Suprapubic skin (tissue), 4 donors: ENCODE data around the gene HSPG2. TPM values are rescaled to one million over a fixed set of nuclear protein-coding genes. Genes with fewer than 3 reads are reported as not detected.

Experiments used
- DNase-seq, 2 donors: peaks; one replicate each; pipeline ENCODE4 v3.0.0-alpha.2; 2019; ENCODE audit warnings: low spot score in 2 of 2
- H3K27ac ChIP-seq: fragments of 200-600 bp; sonication (generic); one replicate; pipeline ENCODE4 v1.5.1; 2019
- H3K27me3 ChIP-seq: fragments of 200-600 bp; sonication (generic); one replicate; pipeline ENCODE4 v1.5.1; 2019
- H3K36me3 ChIP-seq: fragments of 200-600 bp; sonication (generic); one replicate; pipeline ENCODE4 v1.5.1; 2019
- H3K4me1 ChIP-seq: fragments of 200-600 bp; sonication (generic); one replicate; pipeline ENCODE4 v1.5.1; 2019
- H3K4me3 ChIP-seq: fragments of 200-600 bp; sonication (generic); one replicate; pipeline ENCODE4 v1.5.1; 2019; ENCODE audit warnings: mild to moderate bottlenecking
- H3K9me3 ChIP-seq: fragments of 200-600 bp; sonication (generic); one replicate; pipeline ENCODE4 v1.5.1; 2019
- EP300 ChIP-seq: sonication (generic); formaldehyde crosslinking; IDR thresholded peaks from one replicate; pipeline ENCODE4 v1.6.1; 2017; ENCODE audit warnings: antibody characterized with exemption
- POLR2A ChIP-seq, 2 donors: fragments of 450-650 bp; IDR thresholded peaks; one replicate each; pipeline ENCODE4 v1.6.1; 2017; ENCODE audit warnings: antibody characterized with exemption in 2 of 2, mild to moderate bottlenecking in 2 of 2, moderate library complexity in 2 of 2
- POLR2AphosphoS5 ChIP-seq, 3 donors: sonication (generic); formaldehyde crosslinking; IDR thresholded peaks; one replicate each; pipeline ENCODE4 v1.6.1; 2017; ENCODE audit warnings: antibody characterized with exemption in 3 of 3
- WGBS: methylation state at CpG from one replicate; pipeline ENCODE4 v1.1.5; 2018; 5-methylcytosine and 5-hydroxymethylcytosine counted together
- total RNA-seq, 4 donors: library from RNA; depleted of rRNA; stranded (reverse); fragments of >200 nt; gene quantifications; one replicate each; pipeline ENCODE4 v1.1.0, GENCODE V29; 2016
- TF ChIP-seq, protein P1 (sequence below), 2 donors: fragments of 200-600 bp in 1 of 2; fragments of 450-650 bp in 1 of 2; sonication (generic) in 1 of 2; IDR thresholded peaks; one replicate each; pipeline ENCODE4 v1.5.1; 2016 to 2019; ENCODE audit warnings: antibody characterized with exemption in 2 of 2, mild to moderate bottlenecking in 1 of 2, moderate library complexity in 1 of 2

HSPG2 gene
- total RNA-seq, 4 donors from 2014 or later, result 97.5 to 164 (median 131) TPM

- H3K36me3 ChIP-seq, result peaks cover 99% of the 10 kb centered on the region
- no peaks in the 10 kb centered on the region for H3K27me3 ChIP-seq
- H3K27ac ChIP-seq, result no peak overlapping the region
- TF ChIP-seq, protein P1, sequence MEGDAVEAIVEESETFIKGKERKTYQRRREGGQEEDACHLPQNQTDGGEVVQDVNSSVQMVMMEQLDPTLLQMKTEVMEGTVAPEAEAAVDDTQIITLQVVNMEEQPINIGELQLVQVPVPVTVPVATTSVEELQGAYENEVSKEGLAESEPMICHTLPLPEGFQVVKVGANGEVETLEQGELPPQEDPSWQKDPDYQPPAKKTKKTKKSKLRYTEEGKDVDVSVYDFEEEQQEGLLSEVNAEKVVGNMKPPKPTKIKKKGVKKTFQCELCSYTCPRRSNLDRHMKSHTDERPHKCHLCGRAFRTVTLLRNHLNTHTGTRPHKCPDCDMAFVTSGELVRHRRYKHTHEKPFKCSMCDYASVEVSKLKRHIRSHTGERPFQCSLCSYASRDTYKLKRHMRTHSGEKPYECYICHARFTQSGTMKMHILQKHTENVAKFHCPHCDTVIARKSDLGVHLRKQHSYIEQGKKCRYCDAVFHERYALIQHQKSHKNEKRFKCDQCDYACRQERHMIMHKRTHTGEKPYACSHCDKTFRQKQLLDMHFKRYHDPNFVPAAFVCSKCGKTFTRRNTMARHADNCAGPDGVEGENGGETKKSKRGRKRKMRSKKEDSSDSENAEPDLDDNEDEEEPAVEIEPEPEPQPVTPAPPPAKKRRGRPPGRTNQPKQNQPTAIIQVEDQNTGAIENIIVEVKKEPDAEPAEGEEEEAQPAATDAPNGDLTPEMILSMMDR (IDR thresholded peaks at IDR 0.05), result no peak
- TF ChIP-seq POLR2A (IDR thresholded peaks at IDR 0.05) (no peak), POLR2AphosphoS5 (IDR thresholded peaks at IDR 0.05) (no peak)
- H3K4me1 ChIP-seq, result peaks cover 3% of the 10 kb centered on the region
- DNase-seq, result no peak
- H3K9me3 ChIP-seq, result no peaks in the 10 kb centered on the region
- 80% methylated on average over 1 of the region's 13 CpGs for WGBS
- H3K4me3 ChIP-seq, result no peak overlapping the region
These were observed 93.9 kb downstream of the HSPG2 start for GRCh38 chr1:21843208-21843607.

- TF ChIP-seq, protein P1 (IDR thresholded peaks at IDR 0.05), result no peak
- TF ChIP-seq POLR2A (IDR thresholded peaks at IDR 0.05) (no peak), EP300 (no peak), POLR2AphosphoS5 (IDR thresholded peaks at IDR 0.05) (no peak)
- Histone ChIP-seq H3K36me3 (peaks cover 99% of the 10 kb centered on the region), H3K4me3 (no peak overlapping the region), H3K27me3 (no peaks in the 10 kb centered on the region), H3K27ac (no peak overlapping the region), H3K4me1 (peaks cover 3% of the 10 kb centered on the region), H3K9me3 (no peaks in the 10 kb centered on the region)
- DNase-seq, result no peak
- WGBS, result 100% methylated on average over 4 of the region's 15 CpGs
These were observed 94.4 kb downstream of the HSPG2 start for GRCh38 chr1:21842606-21843162.

GRCh38 chr1:21841852-21842466 lies 95.2 kb downstream of the HSPG2 start:
- no peak overlapping the region for H3K27ac ChIP-seq
- no peaks in the 10 kb centered on the region for H3K27me3 ChIP-seq
- 82% methylated on average over 9 of the region's 21 CpGs for WGBS
- H3K4me3 ChIP-seq, result no peak overlapping the region
- TF ChIP-seq, protein P1 (IDR thresholded peaks at IDR 0.05), result no peak
- TF ChIP-seq POLR2AphosphoS5 (IDR thresholded peaks at IDR 0.05), result no peak
- no peaks in the 10 kb centered on the region for H3K9me3 ChIP-seq
- H3K36me3 ChIP-seq, result peaks cover 99% of the 10 kb centered on the region
- H3K4me1 ChIP-seq, result peaks cover 3% of the 10 kb centered on the region
- DNase-seq, result peak in 1 of 2 donors; percentile 62

DNA sequence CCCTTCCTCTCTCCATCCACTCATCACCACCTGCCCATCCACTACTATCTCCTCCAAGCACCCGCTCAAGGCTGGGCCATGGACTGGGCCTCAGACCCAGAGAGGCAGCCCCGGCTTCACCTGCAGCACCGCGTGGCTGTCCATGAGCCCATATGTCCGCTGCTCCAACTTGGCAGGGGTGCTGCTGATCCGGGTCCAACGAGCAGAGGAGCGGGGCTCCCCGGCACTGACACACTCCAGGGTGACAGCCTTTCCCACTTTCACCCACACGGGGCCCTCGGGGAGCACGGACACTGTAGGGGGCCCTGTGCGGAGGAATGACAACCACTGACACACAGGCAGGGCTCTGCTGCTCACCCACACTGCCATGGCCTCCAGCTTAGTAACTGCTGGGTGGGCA lies 96.1 kb downstream of the HSPG2 start:
- no peak for DNase-seq
- 92% methylated on average over 12 of the region's 13 CpGs for WGBS
- H3K36me3 ChIP-seq, result peaks cover 98% of the 10 kb centered on the region
- no peaks in the 10 kb centered on the region for H3K9me3 ChIP-seq
- H3K4me3 ChIP-seq, result no peak overlapping the region
- H3K4me1 ChIP-seq, result peaks cover 3% of the 10 kb centered on the region
- no peak overlapping the region for H3K27ac ChIP-seq
- no peaks in the 10 kb centered on the region for H3K27me3 ChIP-seq
- TF ChIP-seq POLR2A (IDR thresholded peaks at IDR 0.05), result no peak

DNA sequence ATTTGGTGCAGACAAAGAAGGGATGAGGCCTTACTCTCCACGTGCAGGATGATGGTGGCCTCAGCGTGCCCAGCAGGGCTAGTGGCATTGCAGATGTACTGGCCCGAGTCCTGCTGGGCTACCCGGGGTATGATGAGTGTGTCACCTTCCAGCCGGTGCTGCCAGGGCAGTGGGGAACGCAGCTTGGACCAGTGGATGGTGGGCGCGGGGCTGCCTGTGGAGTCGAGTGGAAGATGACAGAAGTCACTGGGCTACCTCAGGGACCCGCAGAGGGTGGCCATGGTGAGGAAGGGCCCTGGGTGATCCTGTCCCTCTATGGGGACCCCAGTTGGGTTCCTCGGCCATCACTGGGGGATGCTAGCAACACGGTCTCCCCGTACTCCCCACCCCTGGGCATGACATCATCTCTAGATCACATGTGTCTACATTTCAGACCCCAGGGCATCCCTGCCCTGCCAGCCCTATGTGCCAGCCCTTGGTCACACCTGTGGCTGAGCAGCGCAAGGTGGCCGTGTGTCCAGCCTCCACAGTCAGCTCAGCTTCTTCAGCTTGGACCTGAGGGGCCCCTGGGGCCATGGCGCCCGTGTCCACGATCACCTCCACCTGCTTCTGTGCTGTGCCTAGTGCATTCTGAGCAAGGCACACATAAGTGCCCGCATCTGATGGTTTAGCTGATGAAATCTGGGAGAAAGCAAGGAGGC lies 97.6 kb downstream of the HSPG2 start:
- H3K36me3 ChIP-seq, result peaks cover 98% of the 10 kb centered on the region
- DNase-seq, result no peak
- H3K27me3 ChIP-seq, result no peaks in the 10 kb centered on the region
- H3K4me3 ChIP-seq, result no peak overlapping the region
- H3K4me1 ChIP-seq, result peaks cover 3% of the 10 kb centered on the region
- TF ChIP-seq POLR2AphosphoS5 (IDR thresholded peaks at IDR 0.05) (no peak), POLR2A (IDR thresholded peaks at IDR 0.05) (no peak), EP300 (no peak)
- TF ChIP-seq, protein P1 (IDR thresholded peaks at IDR 0.05), result no peak
- 77% methylated on average over 17 of the region's 19 CpGs for WGBS
- H3K27ac ChIP-seq, result no peak overlapping the region
- no peaks in the 10 kb centered on the region for H3K9me3 ChIP-seq
